Spinal cord (tissue), 10 donors: ENCODE measurements around the gene ODAD4. TPM values are rescaled to one million over a fixed set of nuclear protein-coding genes. Genes with fewer than 3 reads are reported as not detected.

Experiments used
- DNase-seq, 6 donors: peaks; one replicate each; pipeline versions ENCODE4 v3.0.0 to v3.0.0-alpha.2; 2013 to 2015; ENCODE audit warnings: low spot score in 6 of 6, low read depth in 4 of 6
- H3K27ac ChIP-seq: one replicate; pipeline ENCODE4 v1.5.1; 2013; ENCODE audit warnings: low read depth, low read length, control low read depth
- H3K27me3 ChIP-seq: one replicate; pipeline ENCODE4 v1.6.1; 2013; ENCODE audit warnings: low read length; ENCODE audit not compliant: control insufficient read depth, insufficient read depth
- H3K36me3 ChIP-seq: one replicate; pipeline ENCODE4 v1.6.1; 2013; ENCODE audit warnings: low read length; ENCODE audit not compliant: control insufficient read depth, insufficient read depth
- H3K4me1 ChIP-seq: one replicate; pipeline ENCODE4 v1.6.1; 2013; ENCODE audit warnings: low read length; ENCODE audit not compliant: control insufficient read depth, insufficient read depth
- H3K4me3 ChIP-seq: one replicate; pipeline ENCODE4 v1.5.1; 2013; ENCODE audit warnings: low read depth, low read length, control low read depth
- H3K9me3 ChIP-seq: one replicate; pipeline ENCODE4 v1.6.1; 2013; ENCODE audit warnings: low read length; ENCODE audit not compliant: control insufficient read depth, insufficient read depth
- WGBS: methylation state at CpG from one replicate; pipeline ENCODE4 v1.1.5; 2013; ENCODE audit warnings: missing lambda C conversion rate; ENCODE audit not compliant: insufficient coverage; 5-methylcytosine and 5-hydroxymethylcytosine counted together
- polyA plus RNA-seq, 2 donors: library from polyadenylated mRNA; unstranded; fragments of 120-200 nt; gene quantifications; one replicate each; pipeline ENCODE4 v1.2.1, GENCODE V29; 2013; ENCODE audit not compliant: insufficient read length in 2 of 2
- total RNA-seq, 2 donors: library from RNA; depleted of rRNA in 1 of 2; stranded (reverse); fragments of 120-200 nt in 1 of 2; fragments of >200 nt in 1 of 2; gene quantifications; one replicate each; pipeline versions ENCODE4 v1.2.3 to v1.2.4, GENCODE V29; 2013 to 2014
- donor health status: healthy.

ODAD4 gene
- total and polyA plus RNA-seq, 4 donors, result 2.0 to 8.7 (median 7.0) TPM

DNA sequence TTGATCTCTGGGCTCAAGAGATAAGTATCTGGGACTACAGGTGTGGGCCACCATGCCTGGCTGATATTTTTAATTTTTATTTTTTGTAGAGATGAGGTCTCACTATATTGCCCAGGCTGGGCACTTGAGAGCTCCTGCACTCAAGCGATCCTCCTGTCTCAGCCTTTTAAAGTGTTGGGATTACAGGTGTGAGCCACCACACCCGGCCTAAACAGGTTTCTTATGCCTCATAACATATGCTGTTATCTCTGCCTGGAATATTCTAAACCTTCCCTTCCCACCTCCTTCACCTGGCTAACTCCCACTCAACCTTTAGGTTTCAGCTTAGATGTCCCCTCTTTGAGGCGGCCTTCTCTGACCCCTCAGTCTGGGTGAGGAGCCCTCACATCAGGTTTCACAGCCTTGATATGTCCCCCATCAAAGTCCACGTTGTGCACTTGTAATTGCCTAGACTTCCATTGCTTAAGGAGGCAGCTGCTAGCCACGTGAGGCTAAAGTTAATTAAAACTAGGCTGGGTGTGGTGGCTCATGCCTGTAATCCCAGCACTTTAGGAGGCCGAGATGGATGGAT, 27.5 kb downstream of the ODAD4 start:
- WGBS, result 88% methylated on average over 6 of the region's 6 CpGs
- H3K4me3 ChIP-seq, result no peak overlapping the region

DNA sequence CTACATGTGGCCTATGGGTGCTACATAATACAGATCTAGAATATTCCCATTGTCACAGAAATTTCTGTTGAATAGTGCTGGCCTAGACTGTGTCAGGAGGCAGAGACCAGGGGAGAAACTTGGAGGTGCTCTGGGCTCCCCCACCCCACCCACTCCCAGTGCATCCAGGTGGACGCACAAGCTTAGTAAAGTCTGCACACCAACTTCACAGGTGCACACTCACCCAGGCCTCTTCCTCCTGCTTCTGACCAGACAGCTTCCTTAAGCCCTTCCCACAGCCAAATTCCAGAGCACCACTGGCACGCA, 28.6 kb downstream of the ODAD4 start:
- WGBS, result 56% methylated on average over 2 of the region's 2 CpGs
- Histone ChIP-seq H3K36me3 (peaks cover 37% of the 10 kb centered on the region), H3K9me3 (no peaks in the 10 kb centered on the region), H3K4me1 (peaks cover 24% of the 10 kb centered on the region), H3K27ac (no peak overlapping the region), H3K4me3 (no peak overlapping the region), H3K27me3 (no peaks in the 10 kb centered on the region)
- no peak for DNase-seq

More for the DNA sequence above, 27.5 kb downstream of the ODAD4 start:
- H3K9me3 ChIP-seq, result no peaks in the 10 kb centered on the region
- no peaks in the 10 kb centered on the region for H3K27me3 ChIP-seq
- H3K36me3 ChIP-seq, result peaks cover 47% of the 10 kb centered on the region
- H3K4me1 ChIP-seq, result peaks cover 23% of the 10 kb centered on the region
- DNase-seq, result no peak
- no peak overlapping the region for H3K27ac ChIP-seq

GRCh38 chr17:41959336-41960095, 29.1 kb downstream of the ODAD4 start:
- peak in 2 of 6 donors; percentile 53 to 56 for DNase-seq
- peaks cover 24% of the 10 kb centered on the region for H3K4me1 ChIP-seq
- no peaks in the 10 kb centered on the region for H3K27me3 ChIP-seq
- H3K27ac ChIP-seq, result no peak overlapping the region
- no peaks in the 10 kb centered on the region for H3K9me3 ChIP-seq
- H3K36me3 ChIP-seq, result peaks cover 35% of the 10 kb centered on the region
- WGBS, result 32% methylated on average over 16 of the region's 17 CpGs
- no peak overlapping the region for H3K4me3 ChIP-seq

- Histone ChIP-seq H3K36me3 (peaks cover 23% of the 10 kb centered on the region), H3K27ac (no peak overlapping the region), H3K27me3 (no peaks in the 10 kb centered on the region), H3K9me3 (no peaks in the 10 kb centered on the region), H3K4me3 (no peak overlapping the region), H3K4me1 (peaks cover 33% of the 10 kb centered on the region)
- no peak for DNase-seq
- 83% methylated on average over 4 of the region's 5 CpGs for WGBS
Observed at GRCh38 chr17:41962111-41962510, 31.7 kb downstream of the ODAD4 start.

DNA sequence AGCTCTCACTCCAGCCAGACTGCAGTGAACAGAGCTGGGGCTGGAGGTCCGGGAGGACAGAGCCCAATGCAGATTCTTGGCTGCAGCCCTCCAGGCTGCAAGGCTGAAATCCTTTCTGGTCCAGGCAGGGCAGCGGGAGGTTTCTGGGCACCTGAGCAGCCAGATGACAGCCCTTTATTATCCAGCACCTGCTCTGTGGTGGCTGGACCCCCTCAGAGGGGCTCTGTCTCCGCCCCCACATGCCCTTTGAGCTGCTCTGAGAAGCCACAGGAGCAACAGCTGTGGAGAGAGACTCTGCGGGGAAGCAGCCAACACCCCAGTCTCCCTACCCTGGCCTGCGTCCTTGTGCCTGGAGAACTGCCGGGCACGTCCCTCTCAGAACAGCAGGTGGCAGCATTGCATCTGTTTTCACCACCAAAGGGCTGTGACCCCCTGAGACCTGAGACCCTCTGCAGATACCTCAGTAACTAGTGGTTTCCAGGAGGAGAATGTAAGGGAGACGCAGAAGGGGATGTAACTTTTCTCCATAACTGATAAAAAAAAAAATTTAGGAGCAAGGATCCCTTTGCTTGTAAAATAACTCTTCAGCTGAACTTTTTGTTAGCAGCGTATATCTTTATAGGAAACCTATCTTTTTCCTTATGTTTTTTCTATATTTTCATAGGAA, 32.5 kb downstream of the ODAD4 start:
- peak in 5 of 6 donors; percentile 38 to 91 (median 64) for DNase-seq
- peaks cover 40% of the 10 kb centered on the region for H3K4me1 ChIP-seq
- 15% methylated on average over 6 of the region's 9 CpGs for WGBS
- no peak overlapping the region for H3K27ac ChIP-seq
- H3K9me3 ChIP-seq, result no peaks in the 10 kb centered on the region
- H3K4me3 ChIP-seq, result no peak overlapping the region
- H3K27me3 ChIP-seq, result no peaks in the 10 kb centered on the region
- H3K36me3 ChIP-seq, result peaks cover 28% of the 10 kb centered on the region

- Histone ChIP-seq H3K36me3 (peaks cover 43% of the 10 kb centered on the region), H3K4me3 (peak overlapping the region; percentile 61), H3K27me3 (no peaks in the 10 kb centered on the region), H3K27ac (peak overlapping the region; percentile 88), H3K4me1 (peaks cover 43% of the 10 kb centered on the region), H3K9me3 (no peaks in the 10 kb centered on the region)
- peak in 1 of 6 donors; percentile 45 for DNase-seq
- 18% methylated on average over 16 of the region's 18 CpGs for WGBS
Observed at GRCh38 chr17:41965694-41966462, 35.5 kb downstream of the ODAD4 start.

DNA sequence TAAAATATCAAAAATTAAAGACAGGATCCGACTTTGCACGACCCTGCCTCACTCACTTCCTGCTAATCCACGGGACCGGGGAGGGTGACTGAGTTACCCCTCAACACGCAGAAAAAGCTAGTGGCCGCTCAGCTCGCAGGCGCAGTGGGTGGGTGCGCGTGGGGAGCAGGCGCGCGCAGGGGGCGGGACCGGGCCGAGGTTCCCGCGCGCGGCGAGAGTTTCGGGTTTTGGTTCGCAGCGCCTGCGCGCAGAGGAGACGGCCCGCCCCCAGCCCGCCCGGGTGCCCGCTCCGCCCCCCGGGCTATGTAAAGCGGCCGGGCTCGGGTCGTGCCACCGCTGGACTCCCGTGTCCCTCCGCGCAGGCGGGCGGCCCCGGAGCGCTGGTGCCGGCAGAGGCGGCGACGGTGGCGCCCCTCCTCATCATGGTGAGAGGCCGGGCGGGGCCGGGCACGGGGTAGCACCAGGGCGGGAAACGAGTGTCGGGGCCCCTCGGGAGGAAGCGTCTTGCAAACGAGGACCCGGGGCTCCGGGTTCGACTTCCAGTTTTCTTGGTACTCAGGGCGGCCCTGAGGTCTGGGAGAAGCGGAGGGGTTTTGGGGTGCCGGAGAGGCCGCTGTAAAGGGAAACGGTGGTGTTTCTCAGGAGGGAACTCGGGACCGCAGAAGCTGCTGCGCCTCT, 36.2 kb downstream of the ODAD4 start, which contains the start of gene CNP:
TSS of gene CNP (plus strand) at position 333 of the 678 bp plus-strand sequence. CDS start at position 423, 90 bp downstream.
- no peaks in the 10 kb centered on the region for H3K9me3 ChIP-seq
- H3K36me3 ChIP-seq, result peaks cover 44% of the 10 kb centered on the region
- peaks cover 48% of the 10 kb centered on the region for H3K4me1 ChIP-seq
- H3K27me3 ChIP-seq, result no peaks in the 10 kb centered on the region
- peak within 1 kb of the TSS; percentile 94 for H3K27ac ChIP-seq
- H3K4me3 ChIP-seq, result peak within 1 kb of the TSS; percentile 88
- WGBS, result 0% methylated on average over 71 of the region's 71 CpGs
- DNase-seq, result peak; percentile 72 to 96 (median 84)

GRCh38 chr17:41967141-41967920, 36.9 kb downstream of the ODAD4 start:
- DNase-seq, result peak in 3 of 6 donors; percentile 39 to 85 (median 58)
- H3K36me3 ChIP-seq, result peaks cover 49% of the 10 kb centered on the region
- H3K4me3 ChIP-seq, result peak overlapping the region; percentile 88
- no peaks in the 10 kb centered on the region for H3K27me3 ChIP-seq
- H3K9me3 ChIP-seq, result no peaks in the 10 kb centered on the region
- peaks cover 54% of the 10 kb centered on the region for H3K4me1 ChIP-seq
- 16% methylated on average over 37 of the region's 39 CpGs for WGBS
- H3K27ac ChIP-seq, result peak overlapping the region; percentile 94
